ENCODE measurements around the gene NDUFAF8. TPM values are rescaled to one million over a fixed set of nuclear protein-coding genes. Genes with fewer than 3 reads are reported as not detected.

Gene NDUFAF8
- total and polyA plus RNA-seq, 10 of the 15 experiments (the other 5 are each of a cell fraction or from before 2014, with no cell fraction given), result 22.0 to 307 (median 106) TPM

GRCh38 chr17:81232616-81233241 is 6.4 kb upstream of the NDUFAF8 start:
- Histone ChIP-seq H3K4me3 (no peak overlapping the region), H3K79me2 (ENCODE audit: control insufficient read depth, insufficient read depth, low read length) (peaks cover 3% of the 10 kb centered on the region), H2AFZ (ENCODE audit: control insufficient read depth, low read depth, low read length) (no peak overlapping the region), H3K27ac (ENCODE audit: control insufficient read depth, insufficient read depth) (no peak overlapping the region), H3K4me1 (ENCODE audit: control insufficient read depth, insufficient read depth, low read length) (peaks cover 14% of the 10 kb centered on the region), H3K4me2 (ENCODE audit: control insufficient read depth, insufficient read depth) (no peak overlapping the region), H4K20me1 (ENCODE audit: control insufficient read depth, insufficient read depth) (no peaks in the 10 kb centered on the region), H3K9me3 (replicated peaks; ENCODE audit: control insufficient read depth, insufficient read depth, low read length) (no peaks in the 10 kb centered on the region), H3K36me3 (ENCODE audit: control insufficient read depth in 2 of 2, insufficient read depth in 2 of 2, low read length in 1 of 2) (peaks cover 4 to 12% of the 10 kb centered on the region in 2 experiments; a peak in 3 of 4 replicates), H3K27me3 (replicated peaks in 1 of 2; ENCODE audit: control insufficient read depth in 2 of 2, insufficient read depth in 2 of 2, low read length in 1 of 2) (no peaks in the 10 kb centered on the region), H3K9ac (ENCODE audit: control insufficient read depth, insufficient read depth, low read length) (no peak overlapping the region)
- FAIRE-seq (no peak), DNase-seq (ENCODE audit: low read depth, low spot score) (no peak), ATAC-seq (no peak)
- ChIA-PET POLR2A (no interaction called here), CTCF (no interaction called here), RAD21 (ENCODE audit: unreplicated experiment) (no interaction called here), SMC1A (ENCODE audit: uncharacterized antibody, unreplicated experiment) (interaction anchor here (0.7 kb wide), 1 partner anchor 10 kb away, joined by 3 read pairs; the partner anchor contains the start of gene CEP131)
- in situ Hi-C loops (cut with MboI), result loop anchor here (25.0 kb wide), 1 partner anchor 220 kb away; no protein-coding TSS in a partner anchor
- TF ChIP-seq SIX5 (IDR thresholded peaks at IDR 0.05; ENCODE audit: low read depth, low read length, severe bottlenecking) (no peak), CREB1 (IDR thresholded peaks at IDR 0.05; ENCODE audit: low read depth) (no peak), TAF1 (IDR thresholded peaks at IDR 0.05; ENCODE audit: borderline replicate concordance, low read depth, low read length) (no peak), MXI1 (IDR thresholded peaks at IDR 0.05; ENCODE audit: low read depth, low read length) (no peak), ZZZ3 (IDR thresholded peaks at IDR 0.05; ENCODE audit: control insufficient read depth, insufficient read length, low read depth) (no peak), MYB (IDR thresholded peaks at IDR 0.05; ENCODE audit: borderline replicate concordance, low read depth, low read length) (no peak), MEF2A (IDR thresholded peaks at IDR 0.05; ENCODE audit: insufficient read depth, low read depth, low read length) (no peak), ZNF274 (IDR thresholded peaks at IDR 0.05; ENCODE audit: insufficient read depth, insufficient read length) (no peak), HDGF (IDR thresholded peaks at IDR 0.05) (no peak)
- TF ChIP-seq, protein P1, sequence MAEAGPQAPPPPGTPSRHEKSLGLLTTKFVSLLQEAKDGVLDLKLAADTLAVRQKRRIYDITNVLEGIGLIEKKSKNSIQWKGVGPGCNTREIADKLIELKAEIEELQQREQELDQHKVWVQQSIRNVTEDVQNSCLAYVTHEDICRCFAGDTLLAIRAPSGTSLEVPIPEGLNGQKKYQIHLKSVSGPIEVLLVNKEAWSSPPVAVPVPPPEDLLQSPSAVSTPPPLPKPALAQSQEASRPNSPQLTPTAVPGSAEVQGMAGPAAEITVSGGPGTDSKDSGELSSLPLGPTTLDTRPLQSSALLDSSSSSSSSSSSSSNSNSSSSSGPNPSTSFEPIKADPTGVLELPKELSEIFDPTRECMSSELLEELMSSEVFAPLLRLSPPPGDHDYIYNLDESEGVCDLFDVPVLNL (IDR thresholded peaks at IDR 0.05; ENCODE audit: low read depth, low read length), result no peak
- intact Hi-C loops (cut with micrococcal nuclease; ENCODE audit: unreplicated experiment), result no loop called here
- WGBS (ENCODE audit: insufficient coverage, insufficient replicate concordance, low lambda C conversion rate, missing lambda C conversion rate), result 88% methylated on average over 19 of the region's 19 CpGs
- no TSS peak for BruUV-seq (replicated peaks)

Data from GM12878 (cell line).